Heart left ventricle (tissue), 13 donors: Measurements from ENCODE around the gene GRIA3.

ENCODE experiments used
- POLR2A ChIP-seq, 2 donors: fragments of 450-650 bp; IDR thresholded peaks; one replicate each; pipeline ENCODE4 v1.6.1; 2017; ENCODE audit warnings: antibody characterized with exemption in 2 of 2, mild to moderate bottlenecking in 2 of 2, moderate library complexity in 2 of 2
- TF ChIP-seq, protein P1 (sequence below), 12 donors: fragments of 200-600 bp; sonication (generic) in 4 of 12; IDR thresholded peaks; one replicate each; pipeline versions ENCODE4 v1.5.0 to v1.8.0; 2018 to 2022; ENCODE audit warnings: antibody characterized with exemption in 12 of 12, mild to moderate bottlenecking in 5 of 12
- donor health status: ischemic (EF 13 %, LVEDD 7.1; RV severe dilation, severe dysfunction).
- donor health status: DM: no; HTN: yes; CAD: no.
- donor health status: DM: no; HTN: no; CAD: no.
- donor health status: ischemic (EF 25% LVEDD 6.9; RV normal size, moderate dysfunction).
- donor health status: ischemic (EF 25% LVEDD 5.7; RV mildly dilated, moderate dysfunction).
- donor health status: ischemic (EF 35%, LVEDD 5.7; RV mildly dilated, moderate dysfunction).
- donor health status: nonischemic (EF 11% LVEDD 7.7; RV severe dilation, severe dysfunction).
- donor health status: DM: yes; HTN: yes; CAD: no.
- donor health status: PGD.
- donor health status: ischemic (EF 29% LVEDD 5.4; RV normal size, mild dysfunction).
- donor health status: nonischemic (EF 23%, LVEDD 6.1; RV moderate dilation, normal function).

DNA sequence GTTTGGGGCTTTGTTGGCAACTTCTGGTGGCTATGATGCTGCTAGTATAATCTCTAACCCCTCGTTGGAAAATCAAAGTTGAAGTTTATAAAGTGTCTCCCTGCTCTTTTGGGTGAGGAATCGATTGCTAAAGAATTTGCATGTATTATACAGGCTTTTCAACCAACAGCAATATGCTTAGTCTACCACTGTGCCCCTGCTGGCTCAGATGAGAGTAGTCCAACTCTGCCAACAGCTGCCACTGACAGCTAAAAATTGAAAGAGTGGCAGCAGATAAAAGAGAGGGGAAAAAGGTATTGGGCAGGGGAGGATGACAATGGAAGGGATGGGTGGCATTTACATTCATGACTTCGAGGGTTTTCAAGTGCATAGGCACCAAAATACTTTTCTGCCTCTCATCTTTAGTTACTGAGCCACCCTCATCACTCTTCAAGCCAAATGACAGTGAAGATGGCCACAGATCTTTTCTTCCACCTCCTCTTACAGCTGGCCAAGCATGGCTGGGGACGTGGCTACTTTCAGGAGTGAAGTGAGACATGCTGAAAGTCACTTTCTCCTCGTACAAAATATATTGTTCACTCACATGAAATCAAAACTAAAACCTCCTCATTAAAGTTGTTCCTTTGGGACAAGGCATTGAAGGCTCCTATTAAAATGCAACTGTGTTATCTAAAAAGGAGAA, 2.7 kb upstream of the GRIA3 start:
- TF ChIP-seq POLR2A (IDR thresholded peaks at IDR 0.05), result no peak
- TF ChIP-seq, protein P1, sequence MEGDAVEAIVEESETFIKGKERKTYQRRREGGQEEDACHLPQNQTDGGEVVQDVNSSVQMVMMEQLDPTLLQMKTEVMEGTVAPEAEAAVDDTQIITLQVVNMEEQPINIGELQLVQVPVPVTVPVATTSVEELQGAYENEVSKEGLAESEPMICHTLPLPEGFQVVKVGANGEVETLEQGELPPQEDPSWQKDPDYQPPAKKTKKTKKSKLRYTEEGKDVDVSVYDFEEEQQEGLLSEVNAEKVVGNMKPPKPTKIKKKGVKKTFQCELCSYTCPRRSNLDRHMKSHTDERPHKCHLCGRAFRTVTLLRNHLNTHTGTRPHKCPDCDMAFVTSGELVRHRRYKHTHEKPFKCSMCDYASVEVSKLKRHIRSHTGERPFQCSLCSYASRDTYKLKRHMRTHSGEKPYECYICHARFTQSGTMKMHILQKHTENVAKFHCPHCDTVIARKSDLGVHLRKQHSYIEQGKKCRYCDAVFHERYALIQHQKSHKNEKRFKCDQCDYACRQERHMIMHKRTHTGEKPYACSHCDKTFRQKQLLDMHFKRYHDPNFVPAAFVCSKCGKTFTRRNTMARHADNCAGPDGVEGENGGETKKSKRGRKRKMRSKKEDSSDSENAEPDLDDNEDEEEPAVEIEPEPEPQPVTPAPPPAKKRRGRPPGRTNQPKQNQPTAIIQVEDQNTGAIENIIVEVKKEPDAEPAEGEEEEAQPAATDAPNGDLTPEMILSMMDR (IDR thresholded peaks at IDR 0.05), result no peak
